Smooth muscle cell (in vitro differentiated cells): Measurements from ENCODE around the gene CRADD. TPM values are rescaled to one million over a fixed set of nuclear protein-coding genes. Genes with fewer than 3 reads are reported as not detected.

Source experiments
- DNase-seq: peaks from one replicate; lab custom pipeline; 2025; ENCODE audit not compliant: unreplicated experiment; lab: John Stamatoyannopoulos, UW
- H2AFZ ChIP-seq: fragments of 200-600 bp; sonication (generic); 2 replicates; pipeline ENCODE4 v1.6.0; 2016; ENCODE audit warnings: antibody characterized with exemption, low read depth, mild to moderate bottlenecking
- H3F3A ChIP-seq: fragments of 200-600 bp; sonication (generic); 2 replicates; pipeline ENCODE4 v1.6.0; 2017; ENCODE audit warnings: antibody characterized with exemption, low read depth
- H3K27ac ChIP-seq: fragments of 200-600 bp; sonication (generic); 2 replicates; pipeline ENCODE4 v1.5.1; 2016; ENCODE audit warnings: low read depth, mild to moderate bottlenecking
- H3K27me3 ChIP-seq: fragments of 200-600 bp; sonication (generic); 2 replicates; pipeline ENCODE4 v1.6.1; 2016; ENCODE audit warnings: low read depth, mild to moderate bottlenecking
- H3K36me3 ChIP-seq: fragments of 200-600 bp; sonication (generic); 2 replicates; pipeline ENCODE4 v1.5.1; 2016; ENCODE audit warnings: low read depth
- H3K4me1 ChIP-seq: fragments of 200-600 bp; sonication (generic); 2 replicates; pipeline ENCODE4 v1.5.1; 2016; ENCODE audit warnings: low read depth
- H3K4me2 ChIP-seq: fragments of 200-600 bp; sonication (generic); 2 replicates; pipeline ENCODE4 v1.6.0; 2016; ENCODE audit warnings: mild to moderate bottlenecking
- H3K4me3 ChIP-seq: fragments of 200-600 bp; sonication (generic); 2 replicates; pipeline ENCODE4 v1.5.1; 2016; ENCODE audit warnings: mild to moderate bottlenecking
- H3K79me2 ChIP-seq: fragments of 200-600 bp; sonication (generic); 2 replicates; pipeline ENCODE4 v1.6.0; 2016; ENCODE audit warnings: low read depth, mild to moderate bottlenecking
- H3K9ac ChIP-seq: fragments of 200-600 bp; sonication (generic); 2 replicates; pipeline ENCODE4 v1.6.0; 2016; ENCODE audit warnings: low read depth
- H3K9me3 ChIP-seq: fragments of 200-600 bp; sonication (generic); replicated peaks from 2 replicates; pipeline ENCODE4 v1.5.1; 2016; ENCODE audit warnings: low read depth
- H4K20me1 ChIP-seq: fragments of 200-600 bp; sonication (generic); 2 replicates; pipeline ENCODE4 v1.6.0; 2016; ENCODE audit warnings: low read depth
- CTCF ChIP-seq: fragments of 200-600 bp; sonication (generic); IDR thresholded peaks from 2 replicates; pipeline ENCODE4 v1.5.1; 2017; ENCODE audit warnings: borderline replicate concordance, mild to moderate bottlenecking, antibody characterized with exemption; ENCODE audit not compliant: insufficient read depth, poor library complexity, severe bottlenecking
- WGBS: methylation state at CpG from one replicate; pipeline ENCODE4 v1.1.7; 2016; ENCODE audit warnings: low lambda C conversion rate; 5-methylcytosine and 5-hydroxymethylcytosine counted together
- polyA plus RNA-seq: library from polyadenylated mRNA; unstranded; fragments of >200 nt; fragmentation: Nextera tagmentation; extraction: Ambion mirVana; gene quantifications from 2 replicates; pipeline ENCODE4 v1.2.1, GENCODE V29; 2016
- total RNA-seq: library from RNA; depleted of rRNA; stranded (reverse); fragments of >200 nt; gene quantifications from 2 replicates; pipeline ENCODE4 v1.2.3, GENCODE V29; 2014

CRADD gene
- total and polyA plus RNA-seq, 2 experiments from 2014 or later = 10.7 to 28.6 TPM

- Histone ChIP-seq H4K20me1 (no peaks in the 10 kb centered on the region), H3K4me3 (no peak overlapping the region), H2AFZ (no peak overlapping the region), H3K36me3 (no peaks in the 10 kb centered on the region), H3K4me1 (no peaks in the 10 kb centered on the region), H3K79me2 (no peaks in the 10 kb centered on the region), H3K9me3 (no peaks in the 10 kb centered on the region), H3K9ac (no peak overlapping the region), H3K4me2 (no peak overlapping the region), H3F3A (no peaks in the 10 kb centered on the region), H3K27ac (no peak overlapping the region), H3K27me3 (no peaks in the 10 kb centered on the region)
- WGBS = 86% methylated on average over 2 of the region's 2 CpGs
- DNase-seq = no peak
- TF ChIP-seq CTCF = no peak
Observed at GRCh38 chr12:93663006-93663728, 14.0 kb upstream of the CRADD start.

DNA sequence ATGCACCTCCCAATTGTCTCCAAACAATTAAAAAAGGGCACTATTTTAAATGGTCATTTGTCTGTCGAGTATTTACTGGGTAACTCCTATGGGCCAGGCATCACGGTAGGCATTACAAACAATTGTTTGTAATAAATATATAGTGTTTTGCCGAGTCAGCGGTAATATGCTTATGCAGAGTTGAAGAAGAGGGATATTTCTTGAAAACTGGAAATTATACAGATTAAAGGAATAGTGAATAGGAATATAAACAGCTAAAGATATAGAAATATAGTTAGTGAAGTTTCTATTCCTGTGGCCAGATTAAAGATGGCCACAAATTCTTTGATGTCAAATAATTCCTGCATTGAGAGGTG, 13.5 kb upstream of the CRADD start:
- Histone ChIP-seq H3K36me3 (no peaks in the 10 kb centered on the region), H2AFZ (no peak overlapping the region), H3K4me2 (no peak overlapping the region), H3F3A (no peaks in the 10 kb centered on the region), H3K9me3 (no peaks in the 10 kb centered on the region), H3K4me3 (no peak overlapping the region), H3K27me3 (no peaks in the 10 kb centered on the region), H3K9ac (no peak overlapping the region), H3K4me1 (no peaks in the 10 kb centered on the region), H3K27ac (no peak overlapping the region), H3K79me2 (no peaks in the 10 kb centered on the region), H4K20me1 (no peaks in the 10 kb centered on the region)
- whole genome bisulfite sequencing = 96% methylated on average over 4 of the region's 4 CpGs
- no peak for TF ChIP-seq CTCF
- DNase-seq = no peak

GRCh38 chr12:93664573-93665138, 12.5 kb upstream of the CRADD start:
- H3K36me3 ChIP-seq = no peaks in the 10 kb centered on the region
- H3K4me3 ChIP-seq = no peak overlapping the region
- no peaks in the 10 kb centered on the region for H3K9me3 ChIP-seq
- no peak for DNase-seq
- H3K27me3 ChIP-seq = no peaks in the 10 kb centered on the region
- no peak overlapping the region for H3K4me2 ChIP-seq
- no peaks in the 10 kb centered on the region for H3F3A ChIP-seq
- H3K4me1 ChIP-seq = no peaks in the 10 kb centered on the region
- TF ChIP-seq CTCF = no peak
- H3K79me2 ChIP-seq = no peaks in the 10 kb centered on the region
- no peak overlapping the region for H2AFZ ChIP-seq
- H3K27ac ChIP-seq = no peak overlapping the region
- no peak overlapping the region for H3K9ac ChIP-seq
- 93% methylated on average over 2 of the region's 2 CpGs for WGBS
- H4K20me1 ChIP-seq = no peaks in the 10 kb centered on the region

DNA sequence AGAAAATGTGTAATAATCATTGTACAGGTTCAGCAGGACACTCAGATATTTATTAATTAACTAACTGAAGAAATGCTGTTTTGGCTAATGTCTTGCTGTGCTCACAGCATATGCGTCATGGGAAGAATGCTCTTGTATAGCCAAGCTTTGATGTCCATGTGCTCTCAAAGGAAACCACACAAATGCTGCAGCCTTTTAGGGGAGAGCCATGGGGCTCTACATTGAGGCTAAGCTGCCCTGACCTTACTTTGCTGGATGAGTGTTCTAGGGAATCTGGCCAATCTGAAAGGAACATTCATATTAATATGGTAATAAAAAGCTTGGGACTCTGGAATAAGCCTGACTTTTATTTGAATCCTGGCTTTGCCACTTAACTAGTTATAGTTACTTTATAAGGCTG, 9.5 kb upstream of the CRADD start:
- no peak overlapping the region for H3K4me3 ChIP-seq
- H3K79me2 ChIP-seq = no peaks in the 10 kb centered on the region
- H2AFZ ChIP-seq = no peak overlapping the region
- H3K27ac ChIP-seq = no peak overlapping the region
- no peak overlapping the region for H3K4me2 ChIP-seq
- H3K9me3 ChIP-seq = no peaks in the 10 kb centered on the region
- no peaks in the 10 kb centered on the region for H3K36me3 ChIP-seq
- no peaks in the 10 kb centered on the region for H3F3A ChIP-seq
- TF ChIP-seq CTCF = no peak
- H4K20me1 ChIP-seq = no peaks in the 10 kb centered on the region
- H3K27me3 ChIP-seq = no peaks in the 10 kb centered on the region
- no peak for DNase-seq
- H3K4me1 ChIP-seq = no peaks in the 10 kb centered on the region
- WGBS = 86% methylated on average over 1 of the region's 1 CpG
- H3K9ac ChIP-seq = no peak overlapping the region
